ENCODE measurements around the gene BUB1.
"Not testable (repeated sequence)": the region's sequence is repeated elsewhere in the genome, so short reads cannot be mapped to it uniquely, and the experiment has no call there.

- TF ChIP-seq POLR2AphosphoS5, CTCF, POLR2A, EP300 (IDR thresholded peaks at IDR 0.05): not testable (repeated sequence)
Measured at GRCh38 chr2:110613927-110614326, 63.9 kb downstream of the BUB1 start.
